Suprapubic skin (tissue), 4 donors: ENCODE data around the gene CD93.

Experiments used
- EP300 ChIP-seq: sonication (generic); formaldehyde crosslinking; IDR thresholded peaks from one replicate; pipeline ENCODE4 v1.6.1; 2017; ENCODE audit warnings: antibody characterized with exemption
- POLR2A ChIP-seq, 2 donors: fragments of 450-650 bp; IDR thresholded peaks; one replicate each; pipeline ENCODE4 v1.6.1; 2017; ENCODE audit warnings: antibody characterized with exemption in 2 of 2, mild to moderate bottlenecking in 2 of 2, moderate library complexity in 2 of 2
- POLR2AphosphoS5 ChIP-seq, 3 donors: sonication (generic); formaldehyde crosslinking; IDR thresholded peaks; one replicate each; pipeline ENCODE4 v1.6.1; 2017; ENCODE audit warnings: antibody characterized with exemption in 3 of 3
- TF ChIP-seq, protein P1 (sequence below), 2 donors: fragments of 200-600 bp in 1 of 2; fragments of 450-650 bp in 1 of 2; sonication (generic) in 1 of 2; IDR thresholded peaks; one replicate each; pipeline ENCODE4 v1.5.1; 2016 to 2019; ENCODE audit warnings: antibody characterized with exemption in 2 of 2, mild to moderate bottlenecking in 1 of 2, moderate library complexity in 1 of 2

DNA sequence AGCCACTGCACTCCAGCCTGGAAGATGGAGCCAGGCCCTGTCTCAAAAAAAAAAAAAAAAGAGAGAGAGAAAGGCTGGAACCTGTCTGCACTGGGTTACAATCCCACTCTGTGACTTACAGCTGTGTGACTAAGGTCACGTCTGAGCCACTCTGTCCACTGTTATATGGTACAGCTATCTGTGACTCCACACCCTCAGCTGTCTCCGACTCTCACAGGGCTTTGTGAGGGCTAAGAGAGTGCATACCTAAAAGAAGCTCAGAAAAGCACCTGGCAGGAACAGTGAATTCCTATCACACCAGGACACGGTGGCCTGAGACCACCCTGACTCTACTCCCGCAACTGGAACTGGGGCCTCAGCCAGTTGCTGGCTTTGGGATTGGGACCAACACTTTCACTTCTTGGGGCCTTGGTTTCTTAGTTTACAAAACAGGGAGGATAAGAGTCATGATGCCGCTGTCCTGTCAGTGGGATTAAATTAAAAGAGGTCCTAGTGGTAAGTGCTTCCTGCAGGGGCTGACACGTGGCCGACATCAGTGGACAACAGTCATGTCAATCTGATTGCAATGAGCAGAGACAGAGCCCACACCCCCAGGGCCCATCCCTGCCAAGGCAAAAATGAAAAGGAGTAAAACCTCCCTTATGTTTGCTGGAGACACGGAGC is 5.7 kb upstream of the CD93 start:
- TF ChIP-seq, protein P1, sequence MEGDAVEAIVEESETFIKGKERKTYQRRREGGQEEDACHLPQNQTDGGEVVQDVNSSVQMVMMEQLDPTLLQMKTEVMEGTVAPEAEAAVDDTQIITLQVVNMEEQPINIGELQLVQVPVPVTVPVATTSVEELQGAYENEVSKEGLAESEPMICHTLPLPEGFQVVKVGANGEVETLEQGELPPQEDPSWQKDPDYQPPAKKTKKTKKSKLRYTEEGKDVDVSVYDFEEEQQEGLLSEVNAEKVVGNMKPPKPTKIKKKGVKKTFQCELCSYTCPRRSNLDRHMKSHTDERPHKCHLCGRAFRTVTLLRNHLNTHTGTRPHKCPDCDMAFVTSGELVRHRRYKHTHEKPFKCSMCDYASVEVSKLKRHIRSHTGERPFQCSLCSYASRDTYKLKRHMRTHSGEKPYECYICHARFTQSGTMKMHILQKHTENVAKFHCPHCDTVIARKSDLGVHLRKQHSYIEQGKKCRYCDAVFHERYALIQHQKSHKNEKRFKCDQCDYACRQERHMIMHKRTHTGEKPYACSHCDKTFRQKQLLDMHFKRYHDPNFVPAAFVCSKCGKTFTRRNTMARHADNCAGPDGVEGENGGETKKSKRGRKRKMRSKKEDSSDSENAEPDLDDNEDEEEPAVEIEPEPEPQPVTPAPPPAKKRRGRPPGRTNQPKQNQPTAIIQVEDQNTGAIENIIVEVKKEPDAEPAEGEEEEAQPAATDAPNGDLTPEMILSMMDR (IDR thresholded peaks at IDR 0.05) = no peak
- TF ChIP-seq POLR2AphosphoS5 (IDR thresholded peaks at IDR 0.05) = no peak
- no peak for TF ChIP-seq EP300
- TF ChIP-seq POLR2A (IDR thresholded peaks at IDR 0.05) = no peak
